HG02970 (cell line): ENCODE measurements around the gene SPINK5.

ENCODE experiments used
- ATAC-seq: cut with Tn5 transposase; IDR thresholded peaks from one replicate; pipeline ENCODE4 v1.9.1; 2021; ENCODE audit warnings: mild to moderate bottlenecking, moderate library complexity, moderate number of reproducible peaks; ENCODE audit not compliant: unreplicated experiment, low FRiP score

Gene SPINK5

GRCh38 chr5:148090146-148090772, 26.5 kb downstream of the SPINK5 start:
- no peak for ATAC-seq

GRCh38 chr5:148090773-148091250, 27.0 kb downstream of the SPINK5 start:
- no peak for ATAC-seq

- ATAC-seq, result no peak
Observed at GRCh38 chr5:148091991-148092964, 28.5 kb downstream of the SPINK5 start.

GRCh38 chr5:148094336-148094735, 30.6 kb downstream of the SPINK5 start:
- ATAC-seq, result no peak

GRCh38 chr5:148104226-148104625, 40.4 kb downstream of the SPINK5 start:
- no peak for ATAC-seq

- ATAC-seq, result no peak
Observed at GRCh38 chr5:148107608-148108007, 43.8 kb downstream of the SPINK5 start.

GRCh38 chr5:148113243-148113642, 49.5 kb downstream of the SPINK5 start:
- no peak for ATAC-seq

GRCh38 chr5:148120317-148120716, 56.5 kb downstream of the SPINK5 start:
- ATAC-seq, result no peak

GRCh38 chr5:148125641-148126040, 61.9 kb downstream of the SPINK5 start:
- no peak for ATAC-seq

- ATAC-seq, result no peak
Observed at GRCh38 chr5:148135091-148136048, 71.6 kb downstream of the SPINK5 start.

- no peak for ATAC-seq
Observed at GRCh38 chr5:148140846-148141245, 77.1 kb downstream of the SPINK5 start.

GRCh38 chr5:148141645-148142044, 77.9 kb downstream of the SPINK5 start:
- no peak for ATAC-seq

- no peak for ATAC-seq
Observed at GRCh38 chr5:148145916-148146315, 82.1 kb downstream of the SPINK5 start.

GRCh38 chr5:148146487-148146886, 82.7 kb downstream of the SPINK5 start:
- ATAC-seq, result no peak

- no peak for ATAC-seq
Observed at GRCh38 chr5:148147415-148147814, 83.6 kb downstream of the SPINK5 start.

GRCh38 chr5:148151872-148152271, 88.1 kb downstream of the SPINK5 start:
- no peak for ATAC-seq

- ATAC-seq, result no peak
Observed at GRCh38 chr5:148152781-148153180, 89.0 kb downstream of the SPINK5 start.

- ATAC-seq, result no peak
Observed at GRCh38 chr5:148156609-148157008, 92.8 kb downstream of the SPINK5 start.

GRCh38 chr5:148162038-148162437, 98.3 kb downstream of the SPINK5 start:
- no peak for ATAC-seq

GRCh38 chr5:148163345-148163744, 99.6 kb downstream of the SPINK5 start:
- ATAC-seq, result no peak
